Hepatocyte (in vitro differentiated cells): ENCODE results near the gene SHPK.

Source experiments
- EZH2 ChIP-seq: fragments of 200-600 bp; sonication (generic); IDR thresholded peaks from 2 replicates; pipeline ENCODE4 v1.6.1; 2016; ENCODE audit warnings: antibody characterized with exemption, mild to moderate bottlenecking, borderline replicate concordance
- EZH2phosphoT487 ChIP-seq: fragments of 200-600 bp; sonication (generic); IDR thresholded peaks from one replicate; pipeline ENCODE4 v1.6.1; 2018; ENCODE audit warnings: antibody characterized with exemption, mild to moderate bottlenecking, low read depth, moderate library complexity; ENCODE audit not compliant: unreplicated experiment, severe bottlenecking
- TF ChIP-seq, protein P1 (sequence below): fragments of 200-600 bp; sonication (generic); IDR thresholded peaks from 2 replicates; pipeline ENCODE4 v1.5.1; 2016; ENCODE audit warnings: antibody characterized with exemption, mild to moderate bottlenecking; ENCODE audit not compliant: poor library complexity

DNA sequence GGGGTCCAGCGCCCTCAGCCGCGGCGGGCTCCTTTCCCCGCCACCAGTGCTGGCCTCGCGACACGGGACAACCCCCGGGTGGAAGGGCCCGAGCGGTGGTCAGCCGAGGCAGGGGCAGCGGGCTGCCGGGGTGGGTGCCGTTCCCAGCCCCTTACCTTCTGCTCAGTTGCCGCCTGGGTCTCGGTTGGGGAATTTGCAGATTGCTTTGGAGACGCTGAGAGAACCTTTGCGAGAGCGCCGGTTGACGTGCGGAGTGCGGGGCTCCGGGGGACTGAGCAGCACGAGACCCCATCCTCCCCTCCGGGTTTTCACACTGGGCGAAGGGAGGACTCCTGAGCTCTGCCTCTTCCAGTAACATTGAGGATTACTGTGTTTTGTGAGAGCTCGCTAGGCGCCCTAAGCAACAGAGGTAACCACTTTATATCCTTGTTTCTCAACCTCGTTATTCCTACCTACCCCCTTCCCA, 891 bp upstream of the SHPK start:
- TF ChIP-seq, protein P1, sequence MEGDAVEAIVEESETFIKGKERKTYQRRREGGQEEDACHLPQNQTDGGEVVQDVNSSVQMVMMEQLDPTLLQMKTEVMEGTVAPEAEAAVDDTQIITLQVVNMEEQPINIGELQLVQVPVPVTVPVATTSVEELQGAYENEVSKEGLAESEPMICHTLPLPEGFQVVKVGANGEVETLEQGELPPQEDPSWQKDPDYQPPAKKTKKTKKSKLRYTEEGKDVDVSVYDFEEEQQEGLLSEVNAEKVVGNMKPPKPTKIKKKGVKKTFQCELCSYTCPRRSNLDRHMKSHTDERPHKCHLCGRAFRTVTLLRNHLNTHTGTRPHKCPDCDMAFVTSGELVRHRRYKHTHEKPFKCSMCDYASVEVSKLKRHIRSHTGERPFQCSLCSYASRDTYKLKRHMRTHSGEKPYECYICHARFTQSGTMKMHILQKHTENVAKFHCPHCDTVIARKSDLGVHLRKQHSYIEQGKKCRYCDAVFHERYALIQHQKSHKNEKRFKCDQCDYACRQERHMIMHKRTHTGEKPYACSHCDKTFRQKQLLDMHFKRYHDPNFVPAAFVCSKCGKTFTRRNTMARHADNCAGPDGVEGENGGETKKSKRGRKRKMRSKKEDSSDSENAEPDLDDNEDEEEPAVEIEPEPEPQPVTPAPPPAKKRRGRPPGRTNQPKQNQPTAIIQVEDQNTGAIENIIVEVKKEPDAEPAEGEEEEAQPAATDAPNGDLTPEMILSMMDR = no peak
- TF ChIP-seq EZH2phosphoT487 = no peak
- TF ChIP-seq EZH2 = no peak
